ENCODE data around the gene GDNF.
A peak's percentile ranks its signal among the peaks of the same experiment; 100 is the strongest.

GDNF gene

GRCh38 chr5:37838152-37838932, 1.5 kb downstream of the GDNF start:
- TF ChIP-seq ZNF274 (IDR thresholded peaks at IDR 0.05; ENCODE audit: low read depth, low read length), result no peak
- H3K4me3 ChIP-seq (ENCODE audit: low read length), result no peak overlapping the region; the same call in 1 of the 2 replicates

- H3K4me3 ChIP-seq (ENCODE audit: low read length), result peak overlapping the region; percentile 4; the same call in 1 of the 2 replicates
- no peak for TF ChIP-seq ZNF274 (IDR thresholded peaks at IDR 0.05; ENCODE audit: low read depth, low read length)
Measured at GRCh38 chr5:37837414-37838032, 2.3 kb downstream of the GDNF start.

DNA sequence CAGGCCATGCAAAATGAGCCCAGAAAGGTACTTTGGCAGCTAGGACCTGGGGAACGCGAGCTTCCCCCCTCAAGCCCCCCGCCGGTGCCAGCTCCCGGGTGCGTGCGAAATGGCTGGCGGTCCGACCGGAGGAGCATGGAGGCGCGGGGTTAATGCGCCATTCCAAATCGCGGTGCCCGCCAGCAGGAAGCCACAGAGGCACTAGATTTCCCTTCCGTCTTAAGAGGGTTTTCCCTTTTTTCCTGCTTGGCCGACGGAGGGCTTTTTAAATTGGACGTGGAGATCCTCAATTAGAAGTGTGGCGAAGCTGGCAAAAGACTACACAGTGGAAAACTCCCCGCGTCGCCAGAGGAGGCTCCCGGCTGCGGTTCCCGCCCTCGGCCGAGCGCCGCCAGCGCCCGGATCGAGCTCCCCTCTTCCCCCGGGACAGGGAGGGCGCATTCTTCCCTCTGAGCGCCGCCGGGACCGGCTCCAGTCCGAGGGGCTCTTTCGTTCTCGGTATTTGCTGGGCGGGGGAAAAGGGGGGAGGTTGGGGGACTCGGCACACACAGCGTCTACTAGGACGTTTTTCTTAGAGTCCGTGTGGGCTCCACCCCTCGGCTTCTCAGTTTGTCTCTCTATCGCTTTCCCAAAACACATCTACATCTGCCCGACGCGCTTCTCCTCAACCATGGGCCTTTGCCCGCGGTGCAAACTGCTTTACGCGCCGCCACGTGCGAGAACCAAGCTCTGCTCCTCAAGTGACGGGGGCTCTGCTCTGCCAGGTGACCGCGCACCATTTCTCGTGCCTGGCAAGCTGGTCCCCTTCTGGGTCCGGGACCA, 3.0 kb downstream of the GDNF start:
- no peak for TF ChIP-seq ZNF274 (IDR thresholded peaks at IDR 0.05; ENCODE audit: low read depth, low read length)
- H3K4me3 ChIP-seq (ENCODE audit: low read length), result no peak overlapping the region; the same call in 1 of the 2 replicates

DNA sequence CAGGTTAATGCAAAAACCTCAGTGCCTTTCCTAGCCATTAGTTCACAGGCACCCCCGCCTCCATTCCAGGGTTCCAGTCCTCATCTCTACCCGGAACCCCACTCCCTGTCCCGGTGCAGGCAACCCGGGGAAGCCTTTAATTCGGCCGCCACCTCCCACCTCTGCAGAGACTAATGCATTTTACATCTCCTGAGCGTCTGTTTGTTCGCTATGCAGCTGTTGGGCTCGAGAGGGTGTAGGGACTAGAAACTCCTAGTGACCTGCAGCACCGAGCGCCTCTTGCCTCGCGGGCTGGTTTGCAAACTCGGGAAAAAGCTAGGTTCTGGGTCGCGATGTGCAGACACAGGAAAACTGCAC, 3.6 kb downstream of the GDNF start:
- no peak overlapping the region for H3K4me3 ChIP-seq (ENCODE audit: low read length)
- no peak for TF ChIP-seq ZNF274 (IDR thresholded peaks at IDR 0.05; ENCODE audit: low read depth, low read length)

GRCh38 chr5:37835380-37835973, 4.4 kb downstream of the GDNF start:
- no peak for TF ChIP-seq ZNF274 (IDR thresholded peaks at IDR 0.05; ENCODE audit: low read depth, low read length)
- H3K4me3 ChIP-seq (ENCODE audit: low read length), result no peak overlapping the region

DNA sequence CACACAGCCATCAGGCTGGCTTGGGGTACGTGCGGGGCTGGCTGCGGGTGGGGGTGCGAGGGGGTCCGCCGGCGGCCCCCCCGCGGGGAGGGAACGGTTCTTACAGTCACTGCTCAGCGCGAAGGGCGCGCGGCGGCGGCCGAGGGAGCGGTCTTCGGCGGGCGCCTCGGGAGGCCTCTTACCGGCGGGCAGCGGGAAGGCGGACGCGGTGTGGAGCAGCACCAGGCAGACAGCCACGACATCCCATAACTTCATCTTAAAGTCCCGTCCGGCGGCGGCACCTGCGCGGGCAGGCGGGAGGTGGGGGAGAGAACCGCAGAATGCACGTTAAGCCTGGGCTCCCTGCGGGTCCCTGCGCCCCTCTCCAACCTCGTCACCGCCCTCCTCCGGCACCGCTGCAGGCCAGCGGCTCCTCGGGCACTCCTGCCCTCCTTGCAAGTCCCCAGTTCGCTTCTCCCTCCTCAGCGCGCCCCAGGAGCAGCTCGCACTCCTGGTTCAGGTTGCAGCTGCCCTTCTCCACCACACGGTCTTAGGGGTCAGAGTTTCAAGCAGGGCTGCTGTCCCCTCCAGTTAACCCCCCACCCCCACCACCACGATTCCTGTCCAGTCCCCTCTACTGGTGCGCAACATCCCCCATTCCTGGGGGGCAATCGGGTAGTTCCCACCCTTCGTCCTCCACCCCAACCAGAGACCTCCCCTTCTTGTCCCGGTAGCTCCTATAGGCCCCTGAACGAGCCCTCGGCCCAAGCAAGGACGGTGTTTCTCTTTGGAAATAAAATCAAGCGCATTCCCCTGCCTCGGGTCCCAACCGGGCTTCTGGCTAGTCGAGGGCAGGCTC, 5.1 kb downstream of the GDNF start:
- TF ChIP-seq ZNF274 (IDR thresholded peaks at IDR 0.05; ENCODE audit: low read depth, low read length), result no peak
- H3K4me3 ChIP-seq (ENCODE audit: low read length), result no peak overlapping the region

DNA sequence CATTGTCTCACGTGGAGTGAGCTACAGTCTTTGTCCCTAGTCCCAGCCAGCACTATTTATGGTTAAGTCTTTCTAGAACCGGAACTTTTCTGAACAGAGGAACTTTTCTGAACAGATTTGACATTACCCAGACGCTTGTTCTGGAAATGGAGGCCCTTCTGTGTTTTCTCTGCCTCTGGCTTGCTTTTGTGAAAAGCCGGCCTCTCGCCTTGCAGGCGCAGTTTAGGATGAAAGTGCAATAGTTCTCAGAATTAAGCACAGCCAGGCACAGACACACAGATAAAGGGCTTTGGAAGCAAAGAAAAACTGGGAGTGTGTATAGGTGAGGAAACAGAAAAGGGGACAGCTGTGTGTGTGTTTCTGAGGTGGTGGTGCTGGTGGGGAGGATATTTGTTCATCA, 5.9 kb downstream of the GDNF start:
- H3K4me3 ChIP-seq (ENCODE audit: low read length), result no peak overlapping the region
- TF ChIP-seq ZNF274 (IDR thresholded peaks at IDR 0.05; ENCODE audit: low read depth, low read length), result no peak

DNA sequence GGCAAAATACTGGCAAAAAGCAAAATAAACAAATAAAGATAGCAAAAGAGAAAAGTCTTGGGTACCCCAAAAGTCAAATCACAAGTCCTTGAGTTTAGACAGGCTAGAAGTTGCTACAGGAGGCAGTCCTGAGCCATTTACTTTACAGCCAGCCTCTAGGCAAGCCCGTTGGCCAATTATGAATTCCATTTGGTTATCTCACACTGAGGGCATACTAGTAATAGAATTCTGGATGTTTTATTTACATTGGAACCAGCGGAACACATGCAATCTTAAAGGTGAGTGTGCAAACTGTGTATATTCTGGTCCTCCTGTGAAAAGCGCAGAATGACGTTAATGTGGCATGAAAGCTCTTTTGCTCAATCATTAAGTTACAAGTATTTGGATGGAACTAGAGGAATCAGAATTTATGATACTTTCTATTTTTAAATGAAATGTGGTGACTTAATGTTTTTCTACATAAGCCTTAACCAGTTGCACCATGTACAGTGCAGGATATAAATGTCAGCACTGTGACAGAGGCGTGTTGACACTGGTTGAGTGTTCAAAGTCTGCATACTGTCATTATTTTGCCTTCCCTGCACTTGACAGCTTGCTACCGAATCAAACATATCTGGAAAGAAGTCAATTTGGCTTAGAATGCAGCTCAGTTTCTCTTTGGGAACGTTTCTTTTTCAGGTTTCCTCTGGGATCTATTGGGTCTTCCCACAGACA, 7.9 kb downstream of the GDNF start:
- TF ChIP-seq ZNF274 (IDR thresholded peaks at IDR 0.05; ENCODE audit: low read depth, low read length), result no peak
- H3K4me3 ChIP-seq (ENCODE audit: low read length), result no peak overlapping the region

- TF ChIP-seq ZNF274 (IDR thresholded peaks at IDR 0.05; ENCODE audit: low read depth, low read length), result no peak
- no peak overlapping the region for H3K4me3 ChIP-seq (ENCODE audit: low read length)
Measured at GRCh38 chr5:37830348-37830747, 9.5 kb downstream of the GDNF start.

GRCh38 chr5:37825334-37825915, 14.4 kb downstream of the GDNF start:
- TF ChIP-seq ZNF274 (IDR thresholded peaks at IDR 0.05; ENCODE audit: low read depth, low read length), result no peak
- no peak overlapping the region for H3K4me3 ChIP-seq (ENCODE audit: low read length)

DNA sequence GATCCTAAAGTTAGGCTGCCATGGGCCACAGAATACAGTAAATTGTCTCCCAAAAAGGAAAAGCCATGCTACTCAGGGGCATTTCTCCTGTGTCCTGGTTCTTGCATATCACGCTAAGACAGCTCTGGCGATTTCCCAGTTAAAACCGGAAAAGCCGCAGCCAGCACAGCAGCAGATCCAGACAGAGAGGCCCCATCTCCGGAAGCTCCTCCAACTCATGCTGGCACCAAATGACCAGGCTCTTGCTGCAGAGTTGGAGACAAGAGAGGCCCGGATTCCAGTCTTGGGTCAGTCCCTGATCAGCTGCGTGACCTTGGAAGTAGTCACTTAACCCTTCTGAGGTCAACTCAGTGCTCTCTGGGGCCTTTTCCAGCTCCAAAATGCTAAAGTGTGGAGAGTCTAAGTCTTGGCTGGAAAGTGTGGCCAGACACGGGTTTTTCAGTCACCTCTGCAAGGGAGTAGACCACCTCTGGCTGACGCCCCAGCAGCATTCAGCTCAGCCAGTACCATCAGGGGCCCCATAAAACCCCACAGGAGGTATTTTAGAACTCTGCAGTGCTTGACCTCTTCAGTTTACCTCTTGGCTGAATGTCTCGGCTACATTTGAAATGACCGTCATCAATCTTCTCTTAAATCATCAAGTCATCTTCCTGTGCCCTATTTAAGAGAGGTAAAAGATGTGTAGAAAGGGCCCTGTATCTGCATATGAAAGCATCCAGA, 16.2 kb downstream of the GDNF start:
- no peak for TF ChIP-seq ZNF274 (IDR thresholded peaks at IDR 0.05; ENCODE audit: low read depth, low read length)
- H3K4me3 ChIP-seq (ENCODE audit: low read length), result no peak overlapping the region

GRCh38 chr5:37816883-37817282, 23.0 kb downstream of the GDNF start:
- H3K4me3 ChIP-seq (ENCODE audit: low read length), result no peak overlapping the region
- no peak for TF ChIP-seq ZNF274 (IDR thresholded peaks at IDR 0.05; ENCODE audit: low read depth, low read length)

All from GM08714 (cell line).